Stimulated activated CD4-positive, alpha-beta T cell treated with anti-CD3 and anti-CD28 coated beads, Interleukin-12 subunit alpha, Interleukin-12 subunit beta, amount 100 ng/mL, for 48 hours (primary cell): ENCODE measurements around the gene SRGAP1.

Experiments used
- DNase-seq, 3 donors: peaks; one replicate each; pipeline ENCODE4 v3.0.0-alpha.2; 2020; ENCODE audit warnings: low read depth in 2 of 3, low spot score in 1 of 3

Gene SRGAP1

GRCh38 chr12:63905544-63905943 is 61.0 kb downstream of the SRGAP1 start:
- no peak for DNase-seq

DNA sequence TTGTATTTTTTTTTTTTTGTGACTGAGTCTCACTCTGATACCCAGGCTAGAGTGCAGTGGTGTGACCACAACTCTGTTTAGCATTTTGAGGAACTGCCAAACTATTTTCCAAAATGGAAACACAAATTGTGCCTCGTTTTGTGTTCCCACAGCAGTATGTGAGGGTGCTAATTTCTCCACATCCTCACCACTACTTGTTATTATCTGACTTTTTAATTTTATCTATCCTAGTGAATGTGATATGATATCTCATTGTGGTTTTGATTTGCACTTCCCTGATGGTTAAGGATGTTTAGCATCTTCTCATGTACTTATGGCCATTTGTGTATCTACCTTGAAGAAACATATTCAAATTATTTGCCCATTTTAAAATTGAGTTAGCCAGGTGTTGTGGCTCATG is 62.4 kb downstream of the SRGAP1 start:
- DNase-seq, result no peak

DNA sequence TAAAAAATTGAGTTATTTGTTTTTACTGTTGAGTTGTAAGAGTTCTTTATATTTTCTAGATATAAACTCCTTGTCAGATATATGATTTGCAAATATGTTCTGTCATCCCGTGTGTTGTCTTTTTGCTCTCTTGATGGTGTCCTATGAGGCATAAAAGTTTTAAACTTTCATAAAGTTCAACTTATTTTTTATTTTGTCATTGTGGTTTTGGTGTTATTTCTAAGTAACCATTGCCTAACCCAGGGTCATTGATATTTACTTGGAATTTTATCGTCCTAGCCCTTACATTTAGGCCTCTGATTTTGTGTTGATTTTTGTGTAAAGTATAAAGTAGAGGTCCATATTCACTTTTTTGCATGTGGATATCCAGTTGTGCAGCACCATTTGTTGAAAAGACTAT is 63.1 kb downstream of the SRGAP1 start:
- no peak for DNase-seq

DNA sequence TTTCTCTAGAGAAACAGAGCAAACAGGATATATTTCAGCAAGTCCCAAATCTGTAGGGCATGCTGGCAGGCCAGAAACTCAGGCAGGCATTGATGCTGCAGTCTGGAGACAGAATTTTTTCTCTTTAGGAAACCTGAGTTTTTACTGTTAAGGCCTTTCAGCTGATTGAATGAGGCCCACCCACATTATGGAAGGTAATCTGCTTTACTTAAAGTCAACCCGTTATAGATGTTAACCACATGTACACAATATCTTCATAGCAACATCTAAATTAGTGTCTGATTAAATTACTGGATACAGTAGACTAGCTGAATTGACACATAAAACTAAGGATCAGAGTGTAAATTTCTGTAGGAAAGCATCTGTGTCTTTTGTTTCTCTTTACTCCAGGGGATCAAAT is 65.2 kb downstream of the SRGAP1 start:
- no peak for DNase-seq

- DNase-seq, result no peak
These were observed 66.8 kb downstream of the SRGAP1 start for GRCh38 chr12:63911341-63911740.

- DNase-seq, result no peak
These were observed 68.2 kb downstream of the SRGAP1 start for GRCh38 chr12:63912651-63913050.

DNA sequence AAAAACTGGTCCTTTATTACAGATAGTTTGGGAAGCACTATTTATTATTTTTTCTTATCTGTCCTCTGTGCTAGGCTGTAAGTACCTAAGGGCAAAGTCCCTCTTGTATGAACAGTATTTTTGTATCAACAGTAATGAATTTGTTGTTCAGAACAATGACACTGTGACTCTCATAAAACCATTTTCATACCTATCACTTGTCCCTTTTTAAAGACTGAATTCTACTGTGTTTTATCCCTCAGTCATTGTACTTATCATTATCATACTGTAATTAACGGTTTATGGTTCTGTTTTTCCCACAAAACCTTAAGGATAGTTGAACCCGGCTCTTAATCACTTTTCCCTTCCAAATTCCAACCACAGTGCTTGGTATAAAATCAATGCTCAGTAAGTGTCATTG is 69.4 kb downstream of the SRGAP1 start:
- DNase-seq, result no peak

GRCh38 chr12:63915105-63915800 is 70.8 kb downstream of the SRGAP1 start:
- no peak for DNase-seq

DNA sequence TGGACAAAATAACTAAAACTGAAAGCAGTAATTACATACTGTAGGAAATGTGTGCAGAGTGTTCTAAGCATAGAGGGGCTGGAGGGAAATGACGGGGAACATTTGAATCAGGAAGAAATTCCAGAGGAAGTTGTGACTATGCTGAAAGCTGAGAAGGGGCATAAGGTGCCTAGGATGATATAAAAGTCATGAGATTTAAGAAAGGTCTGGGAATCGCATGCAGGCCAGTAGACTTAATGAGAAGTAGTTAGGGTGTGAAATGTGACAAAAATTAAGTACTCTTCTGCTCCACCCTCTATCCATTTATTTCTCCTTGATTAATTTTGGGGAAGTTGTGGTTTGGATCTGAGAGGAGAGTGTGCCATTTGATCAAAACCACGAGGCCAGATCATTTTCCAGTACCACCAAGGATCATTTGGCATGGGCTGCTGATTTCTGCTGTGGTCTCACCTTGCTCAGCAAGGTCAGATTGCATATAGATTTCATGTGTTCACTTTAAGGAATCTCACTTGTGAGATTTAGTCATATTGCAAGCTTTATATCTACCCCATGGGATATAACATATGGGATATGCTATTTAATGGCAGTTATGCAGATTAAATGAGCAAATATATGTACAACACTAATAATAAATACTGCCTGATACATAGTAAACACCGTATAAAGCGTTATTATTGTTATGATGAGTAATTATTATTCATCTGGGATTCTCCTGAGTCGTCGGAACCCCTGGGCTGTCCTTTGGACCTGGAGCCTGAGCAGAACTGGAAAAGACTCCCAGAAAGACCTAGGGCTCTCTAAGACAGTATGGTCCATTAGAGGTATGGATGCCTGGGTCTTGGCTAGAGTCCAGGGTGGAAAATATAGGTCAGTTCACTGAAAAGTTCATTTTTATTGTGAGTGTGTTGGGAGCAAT is 72.3 kb downstream of the SRGAP1 start:
- DNase-seq, result no peak

- no peak for DNase-seq
These were observed 73.0 kb downstream of the SRGAP1 start for GRCh38 chr12:63917477-63917862.

DNA sequence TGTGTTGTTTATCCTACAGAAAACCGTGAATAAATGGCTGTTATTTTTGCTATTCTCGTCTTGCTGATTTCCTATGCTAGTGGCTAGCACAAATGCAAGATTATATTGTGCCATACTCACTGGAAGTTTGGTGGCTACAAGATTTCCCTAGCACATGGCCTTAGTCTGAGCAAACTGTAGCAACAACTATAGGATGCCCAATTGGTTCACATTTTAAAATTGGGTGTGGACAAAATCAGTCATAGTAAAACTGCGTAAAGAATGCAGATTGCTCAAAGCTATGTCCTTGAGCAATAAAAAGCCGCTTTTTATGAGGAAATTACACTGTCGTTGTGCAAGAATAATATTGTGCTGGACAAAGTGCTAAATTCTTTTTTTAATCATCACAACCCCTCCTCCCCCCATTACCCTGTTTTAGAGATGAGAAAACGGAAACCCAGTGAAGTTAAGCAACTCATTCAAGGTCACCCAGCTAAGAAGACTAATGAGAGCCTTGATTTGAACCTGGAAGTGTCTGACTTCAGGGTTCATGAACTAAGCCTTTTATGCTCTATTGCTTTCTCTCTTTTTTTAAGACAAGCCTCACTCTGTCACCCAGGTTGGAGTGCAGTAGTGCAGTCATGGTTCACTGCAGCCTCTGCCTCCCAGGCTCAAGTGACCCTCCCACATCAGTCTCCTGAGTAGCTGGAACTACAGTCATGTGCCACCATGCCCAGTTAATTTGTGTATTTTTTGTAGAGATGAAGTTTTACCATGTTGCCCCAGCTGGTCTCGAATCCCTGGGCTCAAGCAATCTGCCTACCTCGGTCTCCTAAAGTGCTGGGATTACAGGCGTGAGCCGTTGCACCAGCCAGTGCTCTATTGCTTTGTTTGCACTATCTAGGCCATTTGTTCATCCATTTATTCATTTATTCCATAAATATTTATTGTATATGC is 73.6 kb downstream of the SRGAP1 start:
- DNase-seq, result no peak

- no peak for DNase-seq
These were observed 74.3 kb downstream of the SRGAP1 start for GRCh38 chr12:63918800-63919300.

DNA sequence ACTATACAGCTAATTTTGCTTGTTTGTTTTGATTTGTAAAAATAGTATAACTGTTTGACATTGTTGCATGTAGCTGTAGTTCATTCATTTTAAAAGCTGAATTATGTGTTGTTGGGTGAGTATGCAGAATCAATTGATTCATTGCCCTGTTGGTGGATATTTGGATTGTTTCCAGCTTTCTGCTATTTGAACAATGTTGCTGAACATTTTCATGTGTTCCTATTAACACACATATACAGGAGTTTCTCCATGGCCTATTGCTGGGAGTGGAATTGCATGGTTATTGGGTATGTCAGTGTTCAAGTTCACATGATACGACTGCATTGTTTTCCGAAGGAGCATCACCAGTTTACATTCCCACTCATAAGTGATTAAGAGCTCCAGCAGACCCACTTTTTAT is 75.3 kb downstream of the SRGAP1 start:
- no peak for DNase-seq

GRCh38 chr12:63921157-63921556 is 76.7 kb downstream of the SRGAP1 start:
- DNase-seq, result no peak

- no peak for DNase-seq
These were observed 78.0 kb downstream of the SRGAP1 start for GRCh38 chr12:63922474-63922873.

DNA sequence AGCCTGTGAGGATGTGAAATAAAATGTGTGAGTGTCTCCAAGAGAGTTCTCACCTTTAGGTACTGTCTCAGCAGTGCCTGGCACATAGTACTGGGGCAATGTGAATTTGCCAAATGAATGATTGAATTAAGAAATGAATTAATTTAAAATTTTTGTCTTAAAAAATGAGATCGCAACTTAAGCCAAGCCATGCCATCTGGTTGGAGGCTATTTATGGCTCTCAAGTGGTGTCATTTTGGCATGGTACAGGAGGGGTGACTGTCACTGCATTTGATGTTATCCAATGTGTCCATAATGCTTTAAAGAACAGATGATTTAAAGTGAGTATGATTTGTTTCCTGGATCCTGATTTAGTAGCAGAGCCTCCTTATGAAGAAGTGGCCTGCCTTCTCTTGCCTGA is 80.3 kb downstream of the SRGAP1 start:
- DNase-seq, result no peak

- DNase-seq, result no peak
These were observed 83.0 kb downstream of the SRGAP1 start for GRCh38 chr12:63927511-63927910.

- peak in 1 of 3 donors; percentile 7 for DNase-seq
These were observed 83.8 kb downstream of the SRGAP1 start for GRCh38 chr12:63928305-63928704.

DNA sequence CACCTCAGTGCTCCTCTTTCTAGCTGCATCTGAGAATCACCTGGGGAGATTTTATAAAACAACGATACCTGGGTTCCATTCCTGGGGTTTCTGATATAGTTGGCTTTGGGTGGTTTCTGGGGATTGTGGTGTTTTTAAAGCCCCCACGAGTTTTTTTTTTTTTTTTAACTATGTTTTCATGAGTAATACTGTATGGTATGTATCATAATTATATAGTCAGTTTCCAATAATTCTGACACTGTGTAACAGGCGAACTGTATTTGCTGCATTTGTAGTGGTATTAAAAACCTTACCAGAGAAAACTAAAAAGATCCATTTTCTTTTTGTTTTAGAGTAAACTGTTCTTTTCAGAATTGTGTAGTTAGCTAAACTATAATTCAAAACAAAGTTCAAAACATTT is 84.9 kb downstream of the SRGAP1 start:
- DNase-seq, result no peak

GRCh38 chr12:63930971-63931370 is 86.5 kb downstream of the SRGAP1 start:
- DNase-seq, result no peak

DNA sequence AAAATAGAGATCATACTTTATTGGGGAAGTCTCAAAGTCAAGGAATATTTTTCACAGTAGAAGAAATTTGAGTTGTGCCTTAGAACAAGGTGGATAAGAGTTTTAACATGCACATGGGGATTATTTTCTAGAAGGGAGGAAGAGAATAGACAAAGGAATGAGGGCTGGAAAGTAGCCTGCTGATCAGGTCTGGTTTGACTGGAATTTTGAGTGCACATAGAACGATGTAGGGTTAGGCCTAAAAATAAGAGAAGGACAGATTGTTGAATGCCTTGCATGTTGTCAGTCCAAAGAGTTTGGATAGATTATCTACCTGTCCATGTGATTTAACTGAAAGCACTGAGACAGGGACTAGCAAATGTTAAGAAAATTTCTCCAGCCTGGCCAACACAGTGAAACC is 87.2 kb downstream of the SRGAP1 start:
- DNase-seq, result no peak
